ENCODE results near the gene RAC2.

GRCh38 chr22:37211075-37211865, 32.8 kb downstream of the RAC2 start:
- TF ChIP-seq POLR2A (IDR thresholded peaks at IDR 0.05; ENCODE audit: low read length): no peak
- TF ChIP-seq CTCF (IDR thresholded peaks at IDR 0.05): no peak
- no peak for TF ChIP-seq GATA3 (IDR thresholded peaks at IDR 0.05; ENCODE audit: borderline replicate concordance)
- no peak for TF ChIP-seq MYC (IDR thresholded peaks at IDR 0.05; ENCODE audit: borderline replicate concordance, low read length)
- TF ChIP-seq ESRRA (IDR thresholded peaks at IDR 0.05; ENCODE audit: borderline replicate concordance, low read length): no peak
- TF ChIP-seq REST (IDR thresholded peaks at IDR 0.05): no peak
- no peak for TF ChIP-seq MAX (IDR thresholded peaks at IDR 0.05)
- TF ChIP-seq EHMT2 (IDR thresholded peaks at IDR 0.05; ENCODE audit: low read depth): no peak
- no peak for TF ChIP-seq MAFK (IDR thresholded peaks at IDR 0.05; ENCODE audit: partially characterized antibody)
- no peak for TF ChIP-seq SREBF2 (IDR thresholded peaks at IDR 0.05)
